Skin epidermis (tissue), 12 donors: ENCODE measurements around the gene PFAS.
"Not testable (repeated sequence)": the region's sequence is repeated elsewhere in the genome, so short reads cannot be mapped to it uniquely, and the experiment has no call there.

Source experiments
- H3K27ac ChIP-seq, 21 experiments: fragments of 200-600 bp; sonication (generic) in 11 of 21; one replicate each; pipeline ENCODE4 v1.5.0; 2020; ENCODE audit warnings: mild to moderate bottlenecking in 3 of 21, inconsistent platforms in 2 of 21, moderate library complexity in 2 of 21
- H3K4me3 ChIP-seq, 7 experiments: fragments of 200-600 bp; sonication (generic) in 2 of 7; one replicate each; pipeline ENCODE4 v1.5.0; 2020; ENCODE audit warnings: inconsistent platforms in 2 of 7, mild to moderate bottlenecking in 2 of 7, moderate library complexity in 1 of 7

The PFAS gene

GRCh38 chr17:8224891-8225812 is 23.9 kb upstream of the PFAS start:
- peak overlapping the region in 3 of 21 experiments; percentile 20 to 94 (median 60) for H3K27ac ChIP-seq

GRCh38 chr17:8225813-8226535 is 23.1 kb upstream of the PFAS start:
- peak overlapping the region in 2 of 7 experiments; percentile 19 to 21 for H3K4me3 ChIP-seq
- H3K27ac ChIP-seq: peak overlapping the region in 15 of 21 experiments; percentile 19 to 72 (median 54)

More at GRCh38 chr17:8224891-8225812, 23.9 kb upstream of the PFAS start:
- H3K4me3 ChIP-seq: no peak overlapping the region

- Histone ChIP-seq H3K4me3 (peak overlapping the region in 4 of 7 experiments; percentile 6 to 21 (median 14)), H3K27ac (peak overlapping the region in 17 of 21 experiments; percentile 19 to 72 (median 54))
Observed at GRCh38 chr17:8226536-8227237, 22.4 kb upstream of the PFAS start.

- Histone ChIP-seq H3K4me3 (peak overlapping the region in 1 of 7 experiments; percentile 19), H3K27ac (peak overlapping the region in 8 of 21 experiments; percentile 39 to 71 (median 59))
Observed at GRCh38 chr17:8227238-8227581, 21.9 kb upstream of the PFAS start.

- H3K27ac ChIP-seq: no peak overlapping the region
- no peak overlapping the region for H3K4me3 ChIP-seq
Observed at GRCh38 chr17:8231701-8232100, 17.4 kb upstream of the PFAS start.

GRCh38 chr17:8234361-8235270 is 14.5 kb upstream of the PFAS start:
- Histone ChIP-seq H3K27ac (no peak overlapping the region), H3K4me3 (no peak overlapping the region)

- Histone ChIP-seq H3K27ac (no peak overlapping the region), H3K4me3 (no peak overlapping the region)
Observed at GRCh38 chr17:8235676-8236075, 13.4 kb upstream of the PFAS start.

- Histone ChIP-seq H3K27ac (no peak overlapping the region), H3K4me3 (no peak overlapping the region)
Observed at GRCh38 chr17:8237175-8237574, 11.9 kb upstream of the PFAS start.

GRCh38 chr17:8237886-8238285 is 11.2 kb upstream of the PFAS start:
- H3K27ac ChIP-seq: no peak overlapping the region
- no peak overlapping the region for H3K4me3 ChIP-seq

GRCh38 chr17:8243827-8244226 is 5.3 kb upstream of the PFAS start:
- no peak overlapping the region for H3K4me3 ChIP-seq
- H3K27ac ChIP-seq: no peak overlapping the region

- Histone ChIP-seq H3K4me3 (no peak overlapping the region), H3K27ac (no peak overlapping the region)
Observed at GRCh38 chr17:8244768-8245167, 4.3 kb upstream of the PFAS start.

- peak overlapping the region; percentile 41 to 98 (median 92) for H3K27ac ChIP-seq
- peak overlapping the region; percentile 61 to 79 (median 70) for H3K4me3 ChIP-seq
Observed at GRCh38 chr17:8249621-8250500, 772 bp downstream of the PFAS start.

- H3K4me3 ChIP-seq: not testable (repeated sequence)
Observed at GRCh38 chr17:8251411-8251810, 2.3 kb downstream of the PFAS start.

GRCh38 chr17:8253801-8254200 is 4.7 kb downstream of the PFAS start:
- Histone ChIP-seq H3K4me3 (no peak overlapping the region), H3K27ac (no peak overlapping the region)

More at GRCh38 chr17:8251411-8251810, 2.3 kb downstream of the PFAS start:
- H3K27ac ChIP-seq: not testable (repeated sequence)

GRCh38 chr17:8254881-8255280 is 5.8 kb downstream of the PFAS start:
- Histone ChIP-seq H3K27ac (no peak overlapping the region), H3K4me3 (no peak overlapping the region)

GRCh38 chr17:8255499-8255898 is 6.4 kb downstream of the PFAS start:
- Histone ChIP-seq H3K4me3 (no peak overlapping the region), H3K27ac (no peak overlapping the region)

GRCh38 chr17:8256291-8256690 is 7.2 kb downstream of the PFAS start:
- no peak overlapping the region for H3K27ac ChIP-seq
- no peak overlapping the region for H3K4me3 ChIP-seq

- Histone ChIP-seq H3K4me3 (no peak overlapping the region), H3K27ac (no peak overlapping the region)
Observed at GRCh38 chr17:8256691-8257090, 7.6 kb downstream of the PFAS start.
